ENCODE measurements around the gene RUFY1. TPM values are rescaled to one million over a fixed set of nuclear protein-coding genes. Genes with fewer than 3 reads are reported as not detected.
"Not testable (repeated sequence)": the region's sequence is repeated elsewhere in the genome, so short reads cannot be mapped to it uniquely, and the experiment has no call there.

RUFY1 gene
- total RNA-seq, 2 experiments from 2014 or later, result 22.5 to 24.7 TPM

- ChIA-PET CTCF (interaction anchor here (0.7 to 1.1 kb wide), 2 partner anchors 9 to 67 kb away, joined by 3 to 4 read pairs; no protein-coding TSS in a partner anchor), POLR2A (no interaction called here)
- Mint-ChIP-seq H3K4me3 (no peak overlapping the region), H3K4me1 (ENCODE audit: low read depth) (peaks cover 7% of the 10 kb centered on the region), H3K36me3 (ENCODE audit: low read depth) (no peaks in the 10 kb centered on the region), H3K9me3 (no peaks in the 10 kb centered on the region), H3K27me3 (no peaks in the 10 kb centered on the region), H3K27ac (no peak overlapping the region)
- TF ChIP-seq CTCF (IDR thresholded peaks at IDR 0.05), result no peak
- DNase-seq (no peak), ATAC-seq (no peak)
- intact Hi-C loops (cut with micrococcal nuclease), result no loop called here
Measured at GRCh38 chr5:179533024-179533423, 17.3 kb upstream of the RUFY1 start.

DNA sequence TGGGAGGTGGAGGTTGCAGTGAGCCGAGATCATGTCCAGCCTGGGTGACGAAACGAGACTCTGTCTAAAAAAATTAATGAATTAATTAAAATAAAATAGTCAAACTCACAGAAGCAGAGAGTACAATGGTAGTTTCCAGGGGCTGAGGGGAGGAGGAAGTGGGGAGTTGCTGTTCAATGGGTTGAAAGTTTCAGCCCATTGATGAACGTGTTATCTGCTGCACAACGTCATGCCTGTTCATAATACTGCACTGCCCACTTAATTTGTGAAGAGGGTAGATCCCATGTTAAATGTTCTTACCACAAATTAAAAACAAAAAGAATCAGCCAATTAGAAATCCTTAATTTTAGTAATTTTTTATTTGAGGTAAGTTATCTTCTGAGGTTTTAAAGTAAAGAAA, 16.4 kb upstream of the RUFY1 start:
- Mint-ChIP-seq H3K27ac (no peak overlapping the region), H3K27me3 (no peaks in the 10 kb centered on the region), H3K4me3 (no peak overlapping the region), H3K36me3 (ENCODE audit: low read depth) (no peaks in the 10 kb centered on the region), H3K4me1 (ENCODE audit: low read depth) (peaks cover 7% of the 10 kb centered on the region), H3K9me3 (no peaks in the 10 kb centered on the region)
- ChIA-PET CTCF (no interaction called here), POLR2A (interaction anchor here (0.7 kb wide), 1 partner anchor 281 kb away, joined by 3 read pairs; no protein-coding TSS in a partner anchor)
- intact Hi-C loops (cut with micrococcal nuclease), result no loop called here
- no peak for TF ChIP-seq CTCF (IDR thresholded peaks at IDR 0.05)
- DNase-seq, result no peak
- ATAC-seq, result no peak

GRCh38 chr5:179534431-179534830, 15.9 kb upstream of the RUFY1 start:
- ChIA-PET POLR2A (no interaction called here), CTCF (no interaction called here)
- Mint-ChIP-seq H3K36me3 (ENCODE audit: low read depth) (no peaks in the 10 kb centered on the region), H3K4me3 (no peak overlapping the region), H3K27me3 (no peaks in the 10 kb centered on the region), H3K9me3 (no peaks in the 10 kb centered on the region), H3K4me1 (ENCODE audit: low read depth) (peaks cover 7% of the 10 kb centered on the region), H3K27ac (no peak overlapping the region)
- intact Hi-C loops (cut with micrococcal nuclease), result no loop called here
- DNase-seq (no peak), ATAC-seq (no peak)
- no peak for TF ChIP-seq CTCF (IDR thresholded peaks at IDR 0.05)

DNA sequence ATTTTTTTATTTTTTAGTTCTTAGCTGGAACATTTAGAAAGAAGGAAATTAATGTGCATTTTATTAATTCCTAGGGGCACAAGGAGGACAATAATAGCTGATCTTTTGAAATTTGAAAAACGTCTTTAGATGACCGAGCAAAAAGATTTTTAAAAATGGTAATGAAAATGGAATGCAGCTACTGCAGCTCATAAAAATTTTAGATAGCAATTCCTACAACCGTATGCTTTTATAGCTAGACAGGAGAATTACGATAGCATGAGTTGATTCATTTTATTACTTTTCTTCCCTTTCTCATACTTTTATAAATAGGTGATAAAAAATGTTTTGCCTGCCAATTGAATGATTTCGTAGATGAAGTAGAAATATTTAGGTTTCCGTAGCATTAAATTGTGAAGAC, 13.7 kb upstream of the RUFY1 start:
- H3K27me3 Mint-ChIP-seq, result no peaks in the 10 kb centered on the region
- H3K27ac Mint-ChIP-seq, result no peak overlapping the region
- ChIA-PET POLR2A (interaction anchor here (0.6 kb wide), 1 partner anchor 12 kb away, joined by 3 read pairs; no protein-coding TSS in a partner anchor), CTCF (interaction anchor here (0.8 kb wide), 1 partner anchor 51 kb away, joined by 3 read pairs; no protein-coding TSS in a partner anchor)
- peaks cover 3% of the 10 kb centered on the region for H3K4me1 Mint-ChIP-seq (ENCODE audit: low read depth)
- H3K36me3 Mint-ChIP-seq (ENCODE audit: low read depth), result no peaks in the 10 kb centered on the region
- no peak for TF ChIP-seq CTCF (IDR thresholded peaks at IDR 0.05)
- DNase-seq, result no peak
- no peak for ATAC-seq
- intact Hi-C loops (cut with micrococcal nuclease), result no loop called here
- no peak overlapping the region for H3K4me3 Mint-ChIP-seq
- H3K9me3 Mint-ChIP-seq, result no peaks in the 10 kb centered on the region

DNA sequence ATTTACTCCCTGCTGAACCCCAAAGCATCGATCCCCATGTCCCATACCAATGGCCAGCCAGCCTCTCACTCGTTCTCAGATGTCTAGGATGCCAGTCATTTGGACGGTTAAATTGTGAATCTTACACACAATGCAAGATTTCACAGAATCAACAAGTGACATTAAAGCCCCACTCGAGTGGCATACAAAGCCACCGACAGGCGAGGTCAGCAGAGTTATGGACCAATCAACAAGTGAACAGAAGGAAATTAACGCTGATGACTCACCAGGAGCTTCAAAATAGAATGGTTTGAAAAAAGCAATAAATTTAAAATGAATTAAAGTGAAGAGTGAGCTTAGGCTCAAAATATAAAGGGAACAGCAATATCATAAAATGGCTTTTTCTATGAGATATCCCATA, 8.2 kb upstream of the RUFY1 start:
- no peak overlapping the region for H3K27ac Mint-ChIP-seq

DNA sequence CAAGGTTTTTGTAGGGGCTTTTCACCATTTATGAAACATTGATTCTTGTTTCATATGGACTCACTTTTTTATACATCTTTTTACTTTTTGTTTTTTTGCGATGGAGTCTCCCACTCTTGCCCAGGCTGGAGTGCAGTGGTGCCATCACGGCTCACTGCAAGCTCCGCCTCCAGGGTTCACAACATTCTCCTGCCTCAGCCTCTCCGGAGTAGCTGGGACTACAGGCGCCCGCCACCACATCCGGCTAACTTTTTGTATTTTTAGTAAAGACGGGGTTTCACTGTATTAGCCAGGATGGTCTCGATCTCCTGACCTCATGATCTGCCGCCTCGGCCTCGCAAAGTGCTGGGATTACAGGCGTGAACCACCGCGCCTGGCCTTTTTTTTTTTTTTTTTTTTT, 7.1 kb upstream of the RUFY1 start:
- H3K4me1 Mint-ChIP-seq (ENCODE audit: low read depth); CTCF ChIA-PET; H3K36me3 Mint-ChIP-seq (ENCODE audit: low read depth); intact Hi-C loops (cut with micrococcal nuclease); ATAC-seq; H3K9me3 Mint-ChIP-seq; H3K4me3 Mint-ChIP-seq; H3K27me3 Mint-ChIP-seq; H3K27ac Mint-ChIP-seq; POLR2A ChIA-PET; DNase-seq: not testable (repeated sequence)

More for the DNA sequence above, 8.2 kb upstream of the RUFY1 start:
- ChIA-PET POLR2A (no interaction called here), CTCF (interaction anchor here (1.6 kb wide), 1 partner anchor 10 kb away, joined by 3 read pairs; no protein-coding TSS in a partner anchor)
- ATAC-seq (no peak), DNase-seq (no peak)
- Mint-ChIP-seq H3K4me1 (ENCODE audit: low read depth) (peaks cover 3% of the 10 kb centered on the region), H3K36me3 (ENCODE audit: low read depth) (peaks cover 1% of the 10 kb centered on the region), H3K4me3 (no peak overlapping the region), H3K9me3 (no peaks in the 10 kb centered on the region), H3K27me3 (no peaks in the 10 kb centered on the region)
- intact Hi-C loops (cut with micrococcal nuclease), result no loop called here
- no peak for TF ChIP-seq CTCF (IDR thresholded peaks at IDR 0.05)

Measured in activated CD8-positive, alpha-beta T cell treated with anti-CD3 and anti-CD28 coated beads for 36 hours (primary cell).